Suprapubic skin (tissue), 4 donors: ENCODE measurements around the gene RAB3B. TPM values are rescaled to one million over a fixed set of nuclear protein-coding genes. Genes with fewer than 3 reads are reported as not detected.

Experiments used
- DNase-seq, 2 donors: peaks; one replicate each; pipeline ENCODE4 v3.0.0-alpha.2; 2019; ENCODE audit warnings: low spot score in 2 of 2
- H3K27ac ChIP-seq: fragments of 200-600 bp; sonication (generic); one replicate; pipeline ENCODE4 v1.5.1; 2019
- H3K27me3 ChIP-seq: fragments of 200-600 bp; sonication (generic); one replicate; pipeline ENCODE4 v1.5.1; 2019
- H3K36me3 ChIP-seq: fragments of 200-600 bp; sonication (generic); one replicate; pipeline ENCODE4 v1.5.1; 2019
- H3K4me1 ChIP-seq: fragments of 200-600 bp; sonication (generic); one replicate; pipeline ENCODE4 v1.5.1; 2019
- H3K4me3 ChIP-seq: fragments of 200-600 bp; sonication (generic); one replicate; pipeline ENCODE4 v1.5.1; 2019; ENCODE audit warnings: mild to moderate bottlenecking
- H3K9me3 ChIP-seq: fragments of 200-600 bp; sonication (generic); one replicate; pipeline ENCODE4 v1.5.1; 2019
- CTCF ChIP-seq, 2 donors: fragments of 200-600 bp in 1 of 2; fragments of 450-650 bp in 1 of 2; sonication (generic) in 1 of 2; IDR thresholded peaks; one replicate each; pipeline ENCODE4 v1.5.1; 2016 to 2019; ENCODE audit warnings: antibody characterized with exemption in 2 of 2, mild to moderate bottlenecking in 1 of 2, moderate library complexity in 1 of 2
- EP300 ChIP-seq: sonication (generic); formaldehyde crosslinking; IDR thresholded peaks from one replicate; pipeline ENCODE4 v1.6.1; 2017; ENCODE audit warnings: antibody characterized with exemption
- POLR2A ChIP-seq, 2 donors: fragments of 450-650 bp; IDR thresholded peaks; one replicate each; pipeline ENCODE4 v1.6.1; 2017; ENCODE audit warnings: antibody characterized with exemption in 2 of 2, mild to moderate bottlenecking in 2 of 2, moderate library complexity in 2 of 2
- POLR2AphosphoS5 ChIP-seq, 3 donors: sonication (generic); formaldehyde crosslinking; IDR thresholded peaks; one replicate each; pipeline ENCODE4 v1.6.1; 2017; ENCODE audit warnings: antibody characterized with exemption in 3 of 3
- WGBS: methylation state at CpG from one replicate; pipeline ENCODE4 v1.1.5; 2018; 5-methylcytosine and 5-hydroxymethylcytosine counted together
- total RNA-seq, 4 donors: library from RNA; depleted of rRNA; stranded (reverse); fragments of >200 nt; gene quantifications; one replicate each; pipeline ENCODE4 v1.1.0, GENCODE V29; 2016

RAB3B gene
- total RNA-seq, 4 donors from 2014 or later: 2.8 to 6.8 (median 5.6) TPM

GRCh38 chr1:51919684-51920083, 70.8 kb downstream of the RAB3B start:
- Histone ChIP-seq H3K4me1 (no peaks in the 10 kb centered on the region), H3K9me3 (no peaks in the 10 kb centered on the region), H3K36me3 (no peaks in the 10 kb centered on the region), H3K27ac (no peak overlapping the region), H3K4me3 (no peak overlapping the region), H3K27me3 (peaks cover 10% of the 10 kb centered on the region)
- no peak for DNase-seq
- 89% methylated on average over 10 of the region's 10 CpGs for WGBS
- TF ChIP-seq POLR2A (IDR thresholded peaks at IDR 0.05): no peak
- no peak for TF ChIP-seq POLR2AphosphoS5 (IDR thresholded peaks at IDR 0.05)
- no peak for TF ChIP-seq CTCF (IDR thresholded peaks at IDR 0.05)
- no peak for TF ChIP-seq EP300

- 53% methylated on average over 5 of the region's 5 CpGs for WGBS
- Histone ChIP-seq H3K27ac (no peak overlapping the region), H3K4me3 (no peak overlapping the region), H3K4me1 (no peaks in the 10 kb centered on the region), H3K9me3 (no peaks in the 10 kb centered on the region), H3K36me3 (no peaks in the 10 kb centered on the region), H3K27me3 (peaks cover 11% of the 10 kb centered on the region)
- TF ChIP-seq CTCF (IDR thresholded peaks at IDR 0.05) (no peak), POLR2AphosphoS5 (IDR thresholded peaks at IDR 0.05) (no peak), EP300 (no peak), POLR2A (IDR thresholded peaks at IDR 0.05) (no peak)
- no peak for DNase-seq
These were observed 73.7 kb downstream of the RAB3B start for GRCh38 chr1:51916587-51917405.

DNA sequence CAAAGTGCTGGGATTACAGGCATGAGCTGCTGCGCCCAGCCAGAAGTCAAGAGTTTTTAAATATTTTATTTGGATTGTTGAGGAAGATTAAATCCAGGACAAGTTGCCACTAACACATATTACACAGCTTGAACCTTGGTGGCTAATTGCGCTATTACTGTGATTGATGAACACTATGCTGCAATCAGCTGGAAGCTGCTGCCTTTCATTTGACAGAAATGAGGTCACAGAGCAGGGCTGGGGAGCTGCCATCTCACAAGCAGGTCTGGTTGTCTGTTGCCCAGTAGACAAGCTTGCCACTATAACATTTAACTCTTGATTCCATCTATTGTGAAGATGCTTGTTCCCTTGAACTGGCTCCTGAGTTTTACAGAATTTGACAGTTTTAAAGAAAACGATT, 74.5 kb downstream of the RAB3B start:
- H3K4me1 ChIP-seq: no peaks in the 10 kb centered on the region
- peaks cover 15% of the 10 kb centered on the region for H3K27me3 ChIP-seq
- WGBS: 85% methylated on average over 3 of the region's 3 CpGs
- no peak overlapping the region for H3K4me3 ChIP-seq
- H3K9me3 ChIP-seq: no peaks in the 10 kb centered on the region
- DNase-seq: no peak
- H3K36me3 ChIP-seq: no peaks in the 10 kb centered on the region
- TF ChIP-seq EP300: no peak
- TF ChIP-seq POLR2AphosphoS5 (IDR thresholded peaks at IDR 0.05): no peak
- TF ChIP-seq CTCF (IDR thresholded peaks at IDR 0.05): no peak
- TF ChIP-seq POLR2A (IDR thresholded peaks at IDR 0.05): no peak
- no peak overlapping the region for H3K27ac ChIP-seq

DNA sequence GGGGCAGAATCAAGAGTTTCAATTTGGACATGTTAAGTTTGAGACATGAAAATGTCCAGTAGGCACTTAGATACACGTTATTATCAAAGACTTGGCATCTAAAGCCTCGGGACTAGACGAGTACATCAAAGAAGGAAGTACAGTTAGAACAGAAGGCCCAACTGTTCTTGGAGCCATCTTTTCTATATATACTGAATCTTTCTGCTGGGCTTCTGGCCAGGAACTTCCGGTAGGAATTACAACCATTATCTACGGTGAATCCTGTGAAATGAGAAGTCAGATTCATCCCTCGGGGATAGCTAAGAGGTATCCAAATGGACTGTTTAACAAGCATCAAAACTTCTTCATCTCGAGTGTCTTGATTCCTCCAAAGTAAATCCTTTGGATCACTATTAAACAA, 77.6 kb downstream of the RAB3B start:
- H3K4me3 ChIP-seq: no peak overlapping the region
- no peak for TF ChIP-seq POLR2AphosphoS5 (IDR thresholded peaks at IDR 0.05)
- TF ChIP-seq CTCF (IDR thresholded peaks at IDR 0.05): no peak
- no peak for TF ChIP-seq EP300
- no peak for TF ChIP-seq POLR2A (IDR thresholded peaks at IDR 0.05)
- H3K4me1 ChIP-seq: no peaks in the 10 kb centered on the region
- H3K9me3 ChIP-seq: no peaks in the 10 kb centered on the region
- no peak for DNase-seq
- no peak overlapping the region for H3K27ac ChIP-seq
- H3K36me3 ChIP-seq: no peaks in the 10 kb centered on the region
- H3K27me3 ChIP-seq: peaks cover 32% of the 10 kb centered on the region
- WGBS: 59% methylated on average over 7 of the region's 7 CpGs

DNA sequence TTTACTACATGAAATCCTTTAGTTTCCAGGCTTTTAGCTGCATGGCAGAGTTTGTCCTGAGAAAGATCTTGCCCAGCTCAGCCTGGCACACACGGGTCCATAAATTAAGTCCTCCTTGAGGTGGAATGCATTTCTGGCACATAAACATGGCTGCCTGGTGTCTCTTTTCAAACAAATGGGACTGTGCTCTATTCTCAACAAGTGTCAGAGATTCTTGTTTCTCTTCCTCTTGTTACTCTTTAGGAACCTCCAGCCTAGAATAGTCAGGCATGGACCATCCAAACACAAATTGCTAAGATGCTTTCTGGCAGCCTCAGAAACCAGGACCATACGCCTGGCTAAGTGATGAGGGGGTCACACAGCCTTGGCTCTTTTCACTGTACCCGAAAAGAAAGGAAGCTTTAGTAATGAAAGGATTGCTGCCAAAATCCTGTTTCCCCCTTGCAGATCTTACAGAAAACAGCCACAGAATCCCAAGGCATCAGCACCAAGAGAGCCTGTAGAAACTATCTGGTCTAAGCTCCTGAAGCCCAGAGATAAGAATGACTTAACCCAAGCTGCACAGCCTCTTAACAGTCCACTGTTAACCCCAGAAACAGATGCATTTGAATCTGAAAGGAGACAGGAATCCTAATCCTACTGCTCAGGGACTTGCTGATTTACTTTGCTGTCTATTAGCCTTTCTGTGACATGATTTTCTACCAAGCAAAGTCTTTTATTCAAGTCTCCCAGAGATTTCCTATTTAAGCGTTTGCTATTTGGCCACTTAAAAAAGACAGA, 80.1 kb downstream of the RAB3B start:
- Histone ChIP-seq H3K36me3 (no peaks in the 10 kb centered on the region), H3K27me3 (peaks cover 40% of the 10 kb centered on the region), H3K9me3 (no peaks in the 10 kb centered on the region), H3K4me3 (no peak overlapping the region), H3K27ac (no peak overlapping the region), H3K4me1 (no peaks in the 10 kb centered on the region)
- TF ChIP-seq CTCF (IDR thresholded peaks at IDR 0.05): no peak
- TF ChIP-seq POLR2AphosphoS5 (IDR thresholded peaks at IDR 0.05): no peak
- TF ChIP-seq EP300: no peak
- 82% methylated on average over 4 of the region's 4 CpGs for WGBS
- DNase-seq: no peak
